Measurements from ENCODE around the gene ADAM15.

Gene ADAM15

GRCh38 chr1:155009742-155010141 lies 41.4 kb upstream of the ADAM15 start:
- Histone ChIP-seq H3K27me3 (ENCODE audit: control insufficient read depth, insufficient read depth, low read length) (no peaks in the 10 kb centered on the region), H3K27ac (no peak overlapping the region), H3K4me1 (peaks cover 17% of the 10 kb centered on the region), H3K4me2 (ENCODE audit: low read length) (no peak overlapping the region), H3K4me3 (ENCODE audit: low read depth, low read length) (no peak overlapping the region), H3K9ac (no peak overlapping the region), H3K79me2 (peaks cover 5% of the 10 kb centered on the region), H3K9me3 (ENCODE audit: control insufficient read depth, low read length) (no peaks in the 10 kb centered on the region), H2AFZ (no peak overlapping the region), H3K36me3 (ENCODE audit: control insufficient read depth, insufficient read depth, low read length) (no peaks in the 10 kb centered on the region)
- TF ChIP-seq, protein P1, sequence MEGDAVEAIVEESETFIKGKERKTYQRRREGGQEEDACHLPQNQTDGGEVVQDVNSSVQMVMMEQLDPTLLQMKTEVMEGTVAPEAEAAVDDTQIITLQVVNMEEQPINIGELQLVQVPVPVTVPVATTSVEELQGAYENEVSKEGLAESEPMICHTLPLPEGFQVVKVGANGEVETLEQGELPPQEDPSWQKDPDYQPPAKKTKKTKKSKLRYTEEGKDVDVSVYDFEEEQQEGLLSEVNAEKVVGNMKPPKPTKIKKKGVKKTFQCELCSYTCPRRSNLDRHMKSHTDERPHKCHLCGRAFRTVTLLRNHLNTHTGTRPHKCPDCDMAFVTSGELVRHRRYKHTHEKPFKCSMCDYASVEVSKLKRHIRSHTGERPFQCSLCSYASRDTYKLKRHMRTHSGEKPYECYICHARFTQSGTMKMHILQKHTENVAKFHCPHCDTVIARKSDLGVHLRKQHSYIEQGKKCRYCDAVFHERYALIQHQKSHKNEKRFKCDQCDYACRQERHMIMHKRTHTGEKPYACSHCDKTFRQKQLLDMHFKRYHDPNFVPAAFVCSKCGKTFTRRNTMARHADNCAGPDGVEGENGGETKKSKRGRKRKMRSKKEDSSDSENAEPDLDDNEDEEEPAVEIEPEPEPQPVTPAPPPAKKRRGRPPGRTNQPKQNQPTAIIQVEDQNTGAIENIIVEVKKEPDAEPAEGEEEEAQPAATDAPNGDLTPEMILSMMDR (IDR thresholded peaks at IDR 0.05): no peak

- no peaks in the 10 kb centered on the region for H3K36me3 ChIP-seq (ENCODE audit: control insufficient read depth, insufficient read depth, low read length)
- H3K27me3 ChIP-seq (ENCODE audit: control insufficient read depth, insufficient read depth, low read length): no peaks in the 10 kb centered on the region
- no peak overlapping the region for H3K9ac ChIP-seq
- H3K4me2 ChIP-seq (ENCODE audit: low read length): no peak overlapping the region
- no peak overlapping the region for H3K27ac ChIP-seq
- H3K4me1 ChIP-seq: peaks cover 15% of the 10 kb centered on the region
- peaks cover 5% of the 10 kb centered on the region for H3K79me2 ChIP-seq
- no peak overlapping the region for H3K4me3 ChIP-seq (ENCODE audit: low read depth, low read length)
- TF ChIP-seq, protein P1 (IDR thresholded peaks at IDR 0.05): no peak
- no peak overlapping the region for H2AFZ ChIP-seq
- no peaks in the 10 kb centered on the region for H3K9me3 ChIP-seq (ENCODE audit: control insufficient read depth, low read length)
Observed at GRCh38 chr1:155010211-155010918, 40.8 kb upstream of the ADAM15 start.

DNA sequence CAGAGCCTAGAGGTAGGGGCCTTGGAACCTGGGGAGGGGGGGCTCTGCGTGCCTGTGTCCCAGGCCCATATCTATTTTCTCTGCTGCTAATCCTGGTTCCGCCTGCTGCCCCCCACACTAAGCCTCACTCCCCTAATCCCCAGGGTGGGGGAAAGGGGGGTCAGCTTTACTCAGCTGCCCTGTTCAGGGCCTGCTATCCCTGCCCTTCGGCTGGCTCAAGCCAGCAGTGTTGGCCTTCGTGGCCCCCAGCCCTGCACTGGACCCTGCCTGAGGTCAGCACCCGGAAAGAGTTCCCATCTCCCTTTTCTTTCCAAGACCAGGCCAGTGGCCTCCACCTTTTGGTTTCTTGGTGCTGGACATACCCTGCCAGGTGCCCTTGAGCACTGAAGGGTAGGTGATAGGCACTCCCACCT lies 40.1 kb upstream of the ADAM15 start:
- Histone ChIP-seq H3K27me3 (ENCODE audit: control insufficient read depth, insufficient read depth, low read length) (no peaks in the 10 kb centered on the region), H3K36me3 (ENCODE audit: control insufficient read depth, insufficient read depth, low read length) (no peaks in the 10 kb centered on the region), H3K4me1 (peaks cover 15% of the 10 kb centered on the region), H3K4me2 (ENCODE audit: low read length) (no peak overlapping the region), H3K4me3 (ENCODE audit: low read depth, low read length) (no peak overlapping the region), H3K9me3 (ENCODE audit: control insufficient read depth, low read length) (no peaks in the 10 kb centered on the region), H3K9ac (no peak overlapping the region), H3K27ac (peak overlapping the region; percentile 69), H3K79me2 (peaks cover 5% of the 10 kb centered on the region), H2AFZ (no peak overlapping the region)
- TF ChIP-seq, protein P1 (IDR thresholded peaks at IDR 0.05): no peak

- no peak overlapping the region for H2AFZ ChIP-seq
- H3K4me3 ChIP-seq (ENCODE audit: low read depth, low read length): no peak overlapping the region
- H3K4me2 ChIP-seq (ENCODE audit: low read length): no peak overlapping the region
- no peaks in the 10 kb centered on the region for H3K36me3 ChIP-seq (ENCODE audit: control insufficient read depth, insufficient read depth, low read length)
- peak overlapping the region; percentile 69 for H3K27ac ChIP-seq
- H3K4me1 ChIP-seq: peaks cover 15% of the 10 kb centered on the region
- no peaks in the 10 kb centered on the region for H3K9me3 ChIP-seq (ENCODE audit: control insufficient read depth, low read length)
- TF ChIP-seq, protein P1 (IDR thresholded peaks at IDR 0.05): no peak
- H3K27me3 ChIP-seq (ENCODE audit: control insufficient read depth, insufficient read depth, low read length): no peaks in the 10 kb centered on the region
- H3K79me2 ChIP-seq: peaks cover 5% of the 10 kb centered on the region
- no peak overlapping the region for H3K9ac ChIP-seq
Observed at GRCh38 chr1:155011437-155012025, 39.6 kb upstream of the ADAM15 start.
